ENCODE results near the gene TBC1D16.

Gene TBC1D16

GRCh38 chr17:79916991-79917901 is 118.4 kb downstream of the TBC1D16 start:
- DNase-seq (ENCODE audit: low spot score) (no peak), FAIRE-seq (peak; percentile 35)

- DNase-seq (ENCODE audit: low spot score) (no peak), FAIRE-seq (no peak)
These were observed 119.2 kb downstream of the TBC1D16 start for GRCh38 chr17:79916506-79916905.

- FAIRE-seq (no peak), DNase-seq (ENCODE audit: low spot score) (peak; percentile 81)
These were observed 119.7 kb downstream of the TBC1D16 start for GRCh38 chr17:79915850-79916430.

- FAIRE-seq: peak; percentile 81
These were observed 120.6 kb downstream of the TBC1D16 start for GRCh38 chr17:79914813-79915740.

GRCh38 chr17:79913896-79914812 is 121.5 kb downstream of the TBC1D16 start:
- no peak for DNase-seq (ENCODE audit: low spot score)
- FAIRE-seq: peak; percentile 65

More at GRCh38 chr17:79914813-79915740, 120.6 kb downstream of the TBC1D16 start:
- no peak for DNase-seq (ENCODE audit: low spot score)

- FAIRE-seq (no peak), DNase-seq (ENCODE audit: low spot score) (no peak)
These were observed 122.2 kb downstream of the TBC1D16 start for GRCh38 chr17:79913451-79913850.

- no peak for FAIRE-seq
- DNase-seq (ENCODE audit: low spot score): no peak
These were observed 122.9 kb downstream of the TBC1D16 start for GRCh38 chr17:79912552-79913330.

GRCh38 chr17:79911430-79912399 is 124.0 kb downstream of the TBC1D16 start:
- peak; percentile 53 for FAIRE-seq
- DNase-seq (ENCODE audit: low spot score): no peak

GRCh38 chr17:79910985-79911361 is 124.7 kb downstream of the TBC1D16 start:
- FAIRE-seq: no peak
- no peak for DNase-seq (ENCODE audit: low spot score)

GRCh38 chr17:79909121-79909520 is 126.6 kb downstream of the TBC1D16 start:
- DNase-seq (ENCODE audit: low spot score) (no peak), FAIRE-seq (no peak)

- no peak for FAIRE-seq
- DNase-seq (ENCODE audit: low spot score): no peak
These were observed 127.8 kb downstream of the TBC1D16 start for GRCh38 chr17:79907850-79908249.

GRCh38 chr17:79907217-79907715 is 128.4 kb downstream of the TBC1D16 start:
- no peak for DNase-seq (ENCODE audit: low spot score)
- FAIRE-seq: no peak

GRCh38 chr17:79905832-79906231 is 129.8 kb downstream of the TBC1D16 start:
- peak; percentile 73 for DNase-seq (ENCODE audit: low spot score)
- peak; percentile 79 for FAIRE-seq

GRCh38 chr17:79904865-79905264 is 130.8 kb downstream of the TBC1D16 start:
- FAIRE-seq (peak; percentile 27), DNase-seq (ENCODE audit: low spot score) (no peak)

- FAIRE-seq (no peak), DNase-seq (ENCODE audit: low spot score) (no peak)
These were observed 133.4 kb downstream of the TBC1D16 start for GRCh38 chr17:79902146-79902791.

GRCh38 chr17:79901131-79901530 is 134.5 kb downstream of the TBC1D16 start:
- no peak for FAIRE-seq

GRCh38 chr17:79899584-79899983 is 136.1 kb downstream of the TBC1D16 start:
- no peak for DNase-seq (ENCODE audit: low spot score)
- no peak for FAIRE-seq

More at GRCh38 chr17:79901131-79901530, 134.5 kb downstream of the TBC1D16 start:
- no peak for DNase-seq (ENCODE audit: low spot score)

All from urothelium cell line (cell line).